GM19240 (cell line): Measurements from ENCODE around the gene TCHP.
A peak's percentile ranks its signal among the peaks of the same experiment; 100 is the strongest.
"Not testable (repeated sequence)": the region's sequence is repeated elsewhere in the genome, so short reads cannot be mapped to it uniquely, and the experiment has no call there.

Experiments used
- DNase-seq: peaks from one replicate; pipeline ENCODE4 v3.0.0; 2011; ENCODE audit warnings: low spot score; ENCODE audit not compliant: insufficient read length

The TCHP gene

DNA sequence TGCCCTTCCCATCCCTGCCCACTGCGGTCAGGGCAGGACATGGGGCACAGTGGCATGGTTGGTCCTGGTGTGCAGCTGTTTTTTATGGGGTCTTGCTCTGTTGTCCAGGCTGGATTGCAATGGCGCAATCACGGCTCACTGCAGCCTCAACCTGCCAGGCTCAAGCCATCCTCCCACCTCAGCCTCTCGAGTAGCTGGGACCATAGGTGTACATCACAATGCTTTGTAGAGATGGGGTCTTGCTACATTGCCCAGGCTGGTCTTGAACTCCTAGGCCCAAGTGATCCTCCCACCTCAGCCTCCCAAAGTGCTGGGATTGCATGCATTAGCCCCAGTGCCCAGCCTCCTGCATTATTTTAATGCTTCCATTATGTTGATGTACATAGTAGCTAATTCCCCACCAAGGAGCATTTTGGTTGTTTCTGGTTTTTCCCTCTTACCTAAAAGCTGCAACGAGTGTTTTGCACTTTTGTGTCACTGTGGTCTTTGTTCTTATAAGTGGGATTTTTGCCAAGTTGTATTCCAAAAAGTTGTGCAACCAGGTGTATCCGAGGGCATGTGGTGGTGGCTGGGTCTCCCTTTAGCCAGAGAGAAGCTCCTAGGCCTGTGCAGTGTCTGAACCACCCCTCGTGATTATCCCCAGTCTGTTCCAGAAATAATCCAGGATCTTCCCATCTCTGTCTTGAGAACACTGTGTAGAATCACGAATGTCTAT is 10.3 kb downstream of the TCHP start:
- DNase-seq: no peak

DNA sequence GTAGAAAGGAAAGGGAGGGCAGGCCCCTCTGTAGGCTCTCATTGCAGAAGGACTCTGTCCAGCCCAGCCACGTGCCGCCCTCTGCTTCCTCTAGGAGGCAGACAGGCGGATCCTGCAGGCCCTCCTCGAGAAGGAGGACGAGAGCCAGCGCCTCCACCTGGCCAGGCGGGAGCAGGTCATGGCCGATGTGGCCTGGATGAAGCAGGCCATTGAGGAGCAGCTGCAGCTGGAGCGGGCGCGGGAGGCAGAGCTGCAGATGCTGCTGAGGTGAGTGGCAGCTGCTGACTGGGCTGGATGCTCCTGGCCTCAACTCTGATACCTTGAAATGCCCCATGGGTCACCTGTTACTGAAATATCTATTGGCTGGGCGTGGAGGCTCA is 10.9 kb downstream of the TCHP start:
- DNase-seq: no peak

DNA sequence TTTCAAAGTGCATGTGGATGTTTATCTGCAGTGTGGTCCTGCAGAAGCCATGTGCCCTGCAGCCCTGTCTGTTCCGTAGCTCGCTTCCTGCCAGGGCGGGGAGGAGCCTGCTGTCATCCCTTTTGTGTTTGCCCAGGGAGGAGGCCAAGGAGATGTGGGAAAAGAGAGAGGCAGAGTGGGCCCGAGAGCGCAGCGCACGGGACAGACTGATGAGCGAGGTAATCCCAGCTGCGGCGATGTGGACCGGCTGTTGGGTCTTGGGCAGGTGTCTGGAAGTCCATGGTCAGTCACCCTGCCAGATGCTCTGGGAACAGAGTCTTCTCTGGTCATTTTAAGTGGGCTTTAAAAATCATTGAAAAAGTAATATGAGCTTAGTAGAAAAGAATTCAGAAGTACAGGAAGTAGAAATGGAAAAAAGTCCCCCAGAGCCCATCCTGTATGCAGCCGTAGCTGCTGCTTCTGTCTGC is 12.8 kb downstream of the TCHP start:
- DNase-seq: no peak

GRCh38 chr12:109914461-109914860 is 14.4 kb downstream of the TCHP start:
- no peak for DNase-seq

- no peak for DNase-seq
These were observed 15.3 kb downstream of the TCHP start for GRCh38 chr12:109915171-109916040.

DNA sequence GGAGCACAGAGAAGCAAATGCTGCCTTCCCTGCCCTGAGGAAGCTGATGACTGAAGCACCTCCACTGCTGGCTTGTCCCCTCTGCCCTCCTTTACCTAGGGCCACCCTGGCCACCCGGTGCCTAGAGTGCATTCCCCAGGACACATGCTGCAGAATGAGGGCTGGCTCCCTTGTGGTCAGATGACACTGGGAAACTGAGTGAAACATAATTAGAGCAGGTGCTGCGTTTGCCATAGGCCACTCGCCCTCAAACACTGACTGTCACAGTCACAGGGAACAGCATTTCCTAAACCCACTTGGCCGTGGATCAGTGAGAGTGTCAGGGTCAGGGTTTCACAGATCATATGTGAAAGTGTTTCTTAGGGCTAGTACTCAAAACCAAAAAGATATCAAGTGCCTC is 16.0 kb downstream of the TCHP start:
- DNase-seq: no peak

DNA sequence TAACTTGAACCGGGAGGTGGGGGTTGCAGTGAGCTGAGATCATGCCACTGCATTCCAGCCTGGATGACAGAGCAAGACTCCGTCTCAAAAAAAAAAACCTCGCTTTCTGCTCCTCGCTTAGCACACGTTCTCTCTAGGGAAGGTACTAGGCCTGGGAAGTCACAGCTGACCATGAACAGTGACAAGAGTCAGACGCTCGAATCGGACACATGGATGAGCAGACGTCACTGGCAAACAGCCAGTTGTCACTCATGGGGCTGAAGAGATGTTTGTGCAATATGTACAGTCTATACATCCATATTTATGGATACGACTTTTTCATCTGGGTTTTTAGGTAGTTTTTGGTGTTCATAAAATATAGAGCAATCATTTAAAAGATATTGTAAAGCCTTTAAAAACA is 19.4 kb downstream of the TCHP start:
- no peak for DNase-seq

- no peak for DNase-seq
These were observed 20.2 kb downstream of the TCHP start for GRCh38 chr12:109920261-109920780.

DNA sequence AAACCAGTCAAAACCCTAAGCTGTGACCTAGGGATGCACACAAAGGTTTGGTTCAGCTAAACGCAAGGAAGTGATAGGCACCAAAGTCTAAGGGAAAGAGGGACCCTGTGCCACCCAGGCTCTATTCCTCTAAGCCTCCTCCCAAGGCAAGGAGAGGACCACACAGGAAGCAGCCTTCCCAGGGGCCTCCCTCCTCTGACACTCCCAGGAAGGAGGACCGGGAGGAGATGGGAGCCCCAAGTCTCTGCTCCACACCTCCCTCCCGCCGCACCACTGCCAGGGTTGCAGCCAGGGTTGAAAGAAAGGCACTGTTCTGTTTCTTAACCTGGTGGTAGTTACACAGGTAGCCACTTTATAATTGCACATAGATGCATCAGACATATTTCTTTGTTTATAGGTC is 21.9 kb downstream of the TCHP start:
- DNase-seq: no peak

GRCh38 chr12:109923038-109923437 is 23.0 kb downstream of the TCHP start:
- no peak for DNase-seq

- DNase-seq: no peak
These were observed 23.6 kb downstream of the TCHP start for GRCh38 chr12:109923481-109924245.

DNA sequence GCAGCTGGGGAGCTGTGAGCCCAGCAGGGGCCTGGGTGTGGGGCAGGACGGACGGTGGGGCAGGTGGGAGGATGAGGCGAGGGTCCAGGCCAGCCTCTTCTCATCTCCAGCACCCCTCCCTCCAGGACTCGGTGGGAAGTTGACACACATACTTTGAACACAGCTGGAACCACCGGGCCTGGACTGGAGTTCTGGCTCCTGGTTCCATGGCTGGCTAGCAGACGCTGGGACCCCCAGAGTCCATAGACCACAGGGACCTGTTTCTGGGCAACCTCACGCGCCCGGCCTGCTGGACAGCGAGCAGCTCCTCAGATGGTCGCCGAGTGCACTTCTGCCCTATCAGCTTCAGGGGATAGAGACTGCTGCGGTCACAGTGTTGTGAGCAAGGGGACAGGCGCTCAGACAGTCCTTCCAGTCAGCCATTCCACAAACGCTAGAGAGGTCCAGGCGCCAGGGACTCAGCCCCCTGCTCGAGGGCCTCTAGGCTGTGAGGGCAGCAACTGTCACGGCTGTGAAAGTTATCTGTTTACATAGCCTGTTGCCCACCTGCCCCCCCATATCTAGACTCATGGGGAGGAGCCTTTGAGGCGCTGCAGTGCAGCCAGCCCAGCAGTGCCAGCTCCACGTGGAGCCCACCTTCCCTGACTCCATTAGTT is 25.2 kb downstream of the TCHP start:
- DNase-seq: no peak

DNA sequence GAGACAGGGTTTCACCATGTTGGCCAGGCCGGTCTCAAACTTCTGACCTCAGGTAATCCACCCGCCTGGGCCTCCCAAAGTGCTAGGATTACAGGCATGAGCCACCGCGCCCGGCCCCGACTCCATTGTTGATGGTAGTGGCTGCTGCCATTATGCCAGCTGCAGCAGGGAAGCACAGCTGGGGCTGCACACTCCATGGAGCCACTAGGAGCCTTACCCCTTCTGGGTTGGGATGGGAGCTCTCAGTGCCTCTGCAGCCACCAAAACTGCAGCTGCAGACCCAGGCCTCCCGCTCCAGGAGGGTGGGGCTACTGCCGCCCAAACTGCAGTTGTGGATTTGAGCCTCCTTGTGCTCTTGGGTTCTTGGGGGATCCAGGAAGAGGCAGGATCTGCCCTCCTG is 25.9 kb downstream of the TCHP start:
- no peak for DNase-seq

DNA sequence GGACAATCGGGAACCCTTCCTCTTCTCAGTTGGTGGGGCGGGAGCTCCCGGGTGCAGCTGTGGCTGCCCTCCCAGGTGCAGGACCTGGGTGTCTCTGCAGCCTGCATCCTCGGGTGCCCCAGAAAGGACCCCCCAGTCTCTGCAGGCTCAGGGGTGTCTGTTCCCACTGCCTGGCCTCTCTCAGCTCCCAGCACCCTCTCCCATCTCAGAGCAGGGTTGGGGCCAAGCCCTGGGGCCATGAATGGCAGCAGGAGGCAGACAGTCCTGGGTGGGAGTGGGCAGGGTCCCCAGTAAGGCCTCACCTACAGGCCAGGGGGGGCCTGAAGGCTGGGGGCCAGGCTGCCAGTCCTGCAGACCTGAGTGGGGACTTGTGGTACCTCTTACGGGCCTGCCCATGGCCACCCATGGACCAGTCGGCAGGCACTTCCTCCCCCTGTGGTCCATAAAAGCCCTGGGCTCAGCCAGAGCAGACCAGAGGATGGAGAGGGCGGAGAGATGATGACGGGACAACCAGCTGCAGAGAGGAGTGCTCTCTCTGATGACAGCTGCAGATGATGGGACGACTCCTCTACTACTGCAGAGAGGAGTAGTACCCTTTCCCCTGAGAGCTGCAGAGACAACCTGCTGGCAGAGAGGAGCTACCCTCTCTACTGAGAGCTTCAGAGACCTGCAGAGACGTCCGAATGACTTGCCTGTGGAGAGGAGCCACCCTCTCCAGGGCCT is 26.6 kb downstream of the TCHP start:
- no peak for DNase-seq

- peak; percentile 19 for DNase-seq
These were observed 27.5 kb downstream of the TCHP start for GRCh38 chr12:109927622-109928021.

GRCh38 chr12:109928058-109928656 is 28.1 kb downstream of the TCHP start:
- no peak for DNase-seq

GRCh38 chr12:109929326-109929725 is 29.3 kb downstream of the TCHP start:
- DNase-seq: not testable (repeated sequence)

GRCh38 chr12:109930028-109930800 is 30.1 kb downstream of the TCHP start:
- no peak for DNase-seq

DNA sequence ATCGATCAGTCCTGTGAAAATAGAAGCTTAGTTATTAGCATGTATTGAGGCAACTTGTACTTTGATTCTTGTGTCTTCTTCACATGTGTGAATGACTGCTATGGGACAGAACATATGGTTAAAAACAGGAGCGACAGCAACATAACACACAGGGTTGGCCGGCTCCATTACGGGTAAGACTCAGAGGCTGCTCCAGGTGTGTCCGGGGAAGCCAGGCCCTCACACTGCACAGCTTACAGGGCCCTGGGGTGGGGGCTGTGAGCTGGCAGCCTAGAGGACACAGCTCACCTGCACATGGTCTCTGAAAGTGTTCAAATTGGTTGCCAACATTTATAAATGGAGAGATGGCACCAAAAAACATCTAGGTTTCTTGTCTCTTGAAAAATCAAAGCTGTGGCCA is 31.1 kb downstream of the TCHP start:
- no peak for DNase-seq
